ENCODE results near the gene HPGDS. TPM values are rescaled to one million over a fixed set of nuclear protein-coding genes. Genes with fewer than 3 reads are reported as not detected.
"Not testable (repeated sequence)": the region's sequence is repeated elsewhere in the genome, so short reads cannot be mapped to it uniquely, and the experiment has no call there.

Gene HPGDS
- total RNA-seq (ENCODE audit: unreplicated experiment): not detected
- long read RNA-seq: 0 reads

- no peak for DNase-seq
- TF ChIP-seq CTCF (IDR thresholded peaks at IDR 0.05; ENCODE audit: partially characterized antibody, unreplicated experiment): no peak
- no peaks in the 10 kb centered on the region for H3K4me1 Mint-ChIP-seq (ENCODE audit: low read depth, unreplicated experiment)
- no peaks in the 10 kb centered on the region for H3K36me3 Mint-ChIP-seq (ENCODE audit: unreplicated experiment)
- no peak within 1 kb of the TSS for H3K27ac Mint-ChIP-seq (ENCODE audit: unreplicated experiment)
- H3K27me3 Mint-ChIP-seq (ENCODE audit: unreplicated experiment): no peaks in the 10 kb centered on the region
- no peaks in the 10 kb centered on the region for H3K9me3 Mint-ChIP-seq (ENCODE audit: unreplicated experiment)
- no peak within 1 kb of the TSS for H3K4me3 Mint-ChIP-seq (ENCODE audit: unreplicated experiment)
Observed at GRCh38 chr4:94342694-94343093, at the start of gene HPGDS. Gene HPGDS, minus strand, starts transcription at chr4:94342836. Its CDS starts 8,207 bp downstream, at chr4:94334629.

DNA sequence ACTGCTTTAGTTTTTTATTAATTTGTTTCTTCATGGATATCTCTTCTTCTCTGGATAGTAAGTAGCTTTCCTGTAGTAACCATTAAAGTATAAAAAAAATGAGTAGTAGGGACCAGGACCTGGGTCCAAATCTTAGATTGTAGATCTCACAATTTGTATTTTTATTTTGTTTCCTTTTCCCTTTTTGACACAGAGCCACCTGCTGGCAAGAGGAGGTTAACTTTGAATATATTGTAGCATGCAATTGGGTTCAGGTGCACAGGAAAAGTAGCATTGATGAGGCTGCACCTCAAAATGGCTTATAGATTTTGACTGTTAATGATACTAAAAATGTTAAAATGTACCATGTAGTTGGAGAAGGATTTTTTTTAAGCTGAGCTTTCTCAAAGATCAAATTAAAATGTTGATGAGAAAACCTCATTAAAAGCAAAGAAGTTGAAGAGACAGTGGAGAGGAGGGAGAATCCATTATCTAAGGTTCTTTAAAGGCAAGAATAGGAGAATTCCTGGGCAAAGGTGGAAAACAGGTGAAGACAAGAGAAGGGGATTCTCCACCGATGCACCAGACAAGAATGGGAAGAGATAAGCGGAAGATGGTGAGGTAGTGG is 48.3 kb upstream of the HPGDS start:
- H3K36me3 Mint-ChIP-seq (ENCODE audit: unreplicated experiment): peaks cover 8% of the 10 kb centered on the region

DNA sequence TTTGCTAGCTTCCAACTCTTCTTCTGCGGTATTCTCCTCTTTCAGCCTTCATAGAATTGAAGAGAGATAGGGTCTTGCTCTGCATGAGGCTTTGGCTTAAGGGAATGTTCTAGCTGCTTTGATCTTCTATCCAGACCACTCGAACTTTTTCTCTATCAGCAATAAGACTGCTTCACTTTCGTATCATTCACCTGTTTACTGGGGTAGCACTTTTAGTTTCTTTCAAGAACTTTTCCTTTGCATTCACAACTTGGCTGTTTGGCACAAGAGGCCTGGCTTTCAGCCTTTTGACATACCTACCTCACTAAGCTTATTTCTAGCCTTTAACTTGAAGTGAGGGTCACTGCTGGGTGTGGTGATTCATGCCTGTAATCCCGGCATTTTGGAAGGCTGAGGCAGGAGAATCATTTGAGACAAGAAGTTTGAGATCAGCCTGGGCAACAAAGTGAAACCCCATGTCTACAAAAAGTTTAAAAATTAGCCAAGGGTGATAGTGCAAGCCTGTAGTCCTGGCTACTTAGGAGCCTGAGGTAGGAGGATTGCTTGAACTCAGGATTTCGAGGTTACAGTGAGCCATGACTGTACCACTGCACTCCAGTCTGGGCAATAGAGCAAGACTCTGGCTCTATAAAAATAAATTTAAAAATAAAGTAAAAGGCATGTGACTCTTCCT is 47.1 kb upstream of the HPGDS start:
- no peak for TF ChIP-seq CTCF (IDR thresholded peaks at IDR 0.05; ENCODE audit: partially characterized antibody, unreplicated experiment)
- peaks cover 8% of the 10 kb centered on the region for H3K36me3 Mint-ChIP-seq (ENCODE audit: unreplicated experiment)
- peaks cover 6% of the 10 kb centered on the region for H3K9me3 Mint-ChIP-seq (ENCODE audit: unreplicated experiment)
- H3K4me1 Mint-ChIP-seq (ENCODE audit: low read depth, unreplicated experiment): no peaks in the 10 kb centered on the region
- H3K27me3 Mint-ChIP-seq (ENCODE audit: unreplicated experiment): peaks cover 3% of the 10 kb centered on the region
- H3K27ac Mint-ChIP-seq (ENCODE audit: unreplicated experiment): no peak overlapping the region
- no peak for DNase-seq
- no peak overlapping the region for H3K4me3 Mint-ChIP-seq (ENCODE audit: unreplicated experiment)

More for the DNA sequence above, 48.3 kb upstream of the HPGDS start:
- no peak for DNase-seq
- Mint-ChIP-seq H3K27me3 (ENCODE audit: unreplicated experiment) (peaks cover 3% of the 10 kb centered on the region), H3K27ac (ENCODE audit: unreplicated experiment) (no peak overlapping the region), H3K4me1 (ENCODE audit: low read depth, unreplicated experiment) (no peaks in the 10 kb centered on the region), H3K4me3 (ENCODE audit: unreplicated experiment) (no peak overlapping the region), H3K9me3 (ENCODE audit: unreplicated experiment) (peaks cover 6% of the 10 kb centered on the region)
- peak; percentile 65 for TF ChIP-seq CTCF (IDR thresholded peaks at IDR 0.05; ENCODE audit: partially characterized antibody, unreplicated experiment)

DNA sequence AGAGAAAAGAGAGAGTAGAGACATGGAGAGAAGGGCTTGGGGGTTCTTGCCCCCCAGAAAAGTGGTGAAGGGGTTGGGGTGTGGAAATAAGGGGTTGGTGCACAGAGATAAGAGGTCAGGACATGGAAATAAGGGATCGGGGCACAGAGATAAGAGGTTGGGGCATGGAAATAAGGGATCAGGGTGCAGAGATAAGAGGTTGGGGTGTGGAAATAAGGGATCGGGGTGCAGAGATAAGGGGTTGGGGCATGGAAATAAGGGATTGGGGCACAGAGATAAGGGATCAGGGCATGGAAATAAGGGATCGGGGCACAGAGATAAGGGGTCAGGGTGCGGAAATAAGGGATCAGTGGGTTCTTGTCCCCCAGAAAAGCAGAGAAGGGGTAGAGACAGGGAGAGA is 45.3 kb upstream of the HPGDS start:
- H3K4me3 Mint-ChIP-seq (ENCODE audit: unreplicated experiment); H3K27ac Mint-ChIP-seq (ENCODE audit: unreplicated experiment); DNase-seq; H3K36me3 Mint-ChIP-seq (ENCODE audit: unreplicated experiment); H3K27me3 Mint-ChIP-seq (ENCODE audit: unreplicated experiment); H3K9me3 Mint-ChIP-seq (ENCODE audit: unreplicated experiment); H3K4me1 Mint-ChIP-seq (ENCODE audit: low read depth, unreplicated experiment): not testable (repeated sequence)

GRCh38 chr4:94385452-94385851 is 42.8 kb upstream of the HPGDS start:
- H3K27me3 Mint-ChIP-seq (ENCODE audit: unreplicated experiment); H3K9me3 Mint-ChIP-seq (ENCODE audit: unreplicated experiment); H3K4me1 Mint-ChIP-seq (ENCODE audit: low read depth, unreplicated experiment); DNase-seq; H3K4me3 Mint-ChIP-seq (ENCODE audit: unreplicated experiment); H3K36me3 Mint-ChIP-seq (ENCODE audit: unreplicated experiment); H3K27ac Mint-ChIP-seq (ENCODE audit: unreplicated experiment): not testable (repeated sequence)

- DNase-seq; H3K9me3 Mint-ChIP-seq (ENCODE audit: unreplicated experiment): not testable (repeated sequence)
Observed at GRCh38 chr4:94382891-94383290, 40.3 kb upstream of the HPGDS start.

More at GRCh38 chr4:94382891-94383290, 40.3 kb upstream of the HPGDS start:
- H3K36me3 Mint-ChIP-seq (ENCODE audit: unreplicated experiment); H3K4me3 Mint-ChIP-seq (ENCODE audit: unreplicated experiment); H3K27ac Mint-ChIP-seq (ENCODE audit: unreplicated experiment); H3K27me3 Mint-ChIP-seq (ENCODE audit: unreplicated experiment); H3K4me1 Mint-ChIP-seq (ENCODE audit: low read depth, unreplicated experiment): not testable (repeated sequence)
